Testis (tissue), 2 donors: ENCODE measurements around the gene TCF7L2.

Experiments used
- CTCF ChIP-seq, 3 experiments: fragments of 450-650 bp in 2 of 3; fragments of 200-600 bp in 1 of 3; sonication (generic) in 1 of 3; IDR thresholded peaks; one replicate each; pipeline ENCODE4 v1.5.1; 2016 to 2019; ENCODE audit warnings: antibody characterized with exemption in 3 of 3, mild to moderate bottlenecking in 2 of 3, moderate library complexity in 1 of 3
- POLR2A ChIP-seq: fragments of 450-650 bp; IDR thresholded peaks from one replicate; pipeline ENCODE4 v1.6.1; 2017; ENCODE audit warnings: antibody characterized with exemption, mild to moderate bottlenecking, moderate library complexity

DNA sequence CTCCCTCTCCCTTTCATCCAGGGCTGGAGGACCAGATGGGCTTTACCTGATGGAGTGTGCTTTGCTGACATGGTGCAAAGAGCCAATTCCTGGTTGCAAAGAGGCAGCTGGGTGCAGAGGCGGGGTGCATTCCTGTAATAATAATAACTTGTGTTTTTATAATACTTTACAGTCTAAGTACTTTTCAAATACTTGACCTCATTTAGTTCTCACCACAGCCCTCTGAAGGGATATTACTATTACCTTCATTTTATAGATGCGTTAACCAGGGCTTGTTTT lies 70.4 kb downstream of the TCF7L2 start:
- TF ChIP-seq CTCF (IDR thresholded peaks at IDR 0.05) (no peak), POLR2A (no peak)
